Naive B cell (primary cell): ENCODE results near the gene SEMA3C. TPM values are rescaled to one million over a fixed set of nuclear protein-coding genes. Genes with fewer than 3 reads are reported as not detected.

Source experiments
- ATAC-seq, 2 donors: fragments of 150-1000 bp; cut with Tn5 transposase; 2 replicates each; pipeline ENCODE4 v1.10.0; 2021; ENCODE audit warnings: low read depth in 2 of 2, mild to moderate bottlenecking in 2 of 2, moderate library complexity in 2 of 2
- DNase-seq: peaks from one replicate; pipeline ENCODE4 v3.0.0; 2022
- H3K27ac Mint-ChIP-seq, 6 donors: one replicate each; pipeline ENCODE4 v1.8.0; 2020 to 2022; ENCODE audit warnings: mild to moderate bottlenecking in 6 of 6, mixed read lengths in 6 of 6, moderate library complexity in 5 of 6, inconsistent platforms in 2 of 6
- H3K27me3 Mint-ChIP-seq, 3 donors: one replicate each; pipeline ENCODE4 v1.8.0; 2021 to 2022; ENCODE audit warnings: mixed read lengths in 3 of 3, mild to moderate bottlenecking in 1 of 3
- H3K36me3 Mint-ChIP-seq, 2 donors: one replicate each; pipeline ENCODE4 v1.8.0; 2020 to 2022; ENCODE audit warnings: mixed read lengths in 2 of 2, inconsistent platforms in 1 of 2, mild to moderate bottlenecking in 1 of 2
- H3K4me1 Mint-ChIP-seq, 3 donors: one replicate each; pipeline ENCODE4 v1.8.0; 2020 to 2022; ENCODE audit warnings: mixed read lengths in 3 of 3, inconsistent platforms in 1 of 3, mild to moderate bottlenecking in 1 of 3, moderate library complexity in 1 of 3
- H3K4me3 Mint-ChIP-seq, 8 donors: one replicate each; pipeline ENCODE4 v1.8.0; 2020 to 2022; ENCODE audit warnings: mild to moderate bottlenecking in 8 of 8, mixed read lengths in 8 of 8, moderate library complexity in 8 of 8, inconsistent platforms in 2 of 8
- H3K9me3 Mint-ChIP-seq, 7 donors: one replicate each; pipeline ENCODE4 v1.8.0; 2020 to 2022; ENCODE audit warnings: mixed read lengths in 7 of 7, mild to moderate bottlenecking in 5 of 7, inconsistent platforms in 2 of 7, moderate library complexity in 1 of 7
- polyA plus RNA-seq, 6 donors: library from polyadenylated mRNA; unstranded; fragments of 300-500 nt; fragmentation: Illumina TruSeq; gene quantifications; one replicate each; pipeline ENCODE4 v1.2.3, GENCODE V29; 2021; ENCODE audit warnings: low read depth in 6 of 6

Gene SEMA3C
- polyA plus RNA-seq, result not detected

- Mint-ChIP-seq H3K27ac (peak within 1 kb of the TSS in 1 of 6 donors; percentile 45), H3K27me3 (peaks cover 21 to 53% (median 36%) of the 10 kb centered on the region in 3 donors), H3K4me3 (peak within 1 kb of the TSS in 5 of 8 donors; percentile 40 to 51 (median 48))
Observed at GRCh38 chr7:80918909-80919721, at the start of gene SEMA3C. Gene SEMA3C (minus strand): TSS chr7:80919051. CDS start chr7:80916781, 2,270 bp downstream.

GRCh38 chr7:80968606-80969005, 49.8 kb upstream of the SEMA3C start:
- H3K36me3 Mint-ChIP-seq, result no peaks in the 10 kb centered on the region
- no peak overlapping the region for H3K4me3 Mint-ChIP-seq
- no peak for DNase-seq
- H3K27ac Mint-ChIP-seq, result no peak overlapping the region
- H3K4me1 Mint-ChIP-seq, result no peaks in the 10 kb centered on the region
- ATAC-seq, result no peak
- peaks cover 0 to 6% (median 3%) of the 10 kb centered on the region in 7 donors for H3K9me3 Mint-ChIP-seq
- no peaks in the 10 kb centered on the region for H3K27me3 Mint-ChIP-seq

More at GRCh38 chr7:80918909-80919721, at the start of gene SEMA3C:
- ATAC-seq, result peak in 1 of 2 donors; percentile 25
- DNase-seq, result no peak
- H3K4me1 Mint-ChIP-seq, result peaks cover 0 to 12% (median 5%) of the 10 kb centered on the region in 3 donors
- H3K36me3 Mint-ChIP-seq, result no peaks in the 10 kb centered on the region
- H3K9me3 Mint-ChIP-seq, result peaks cover 0 to 3% (median 0%) of the 10 kb centered on the region in 7 donors

- no peak for ATAC-seq
- Mint-ChIP-seq H3K4me3 (no peak overlapping the region), H3K36me3 (no peaks in the 10 kb centered on the region), H3K27ac (no peak overlapping the region), H3K4me1 (no peaks in the 10 kb centered on the region), H3K27me3 (no peaks in the 10 kb centered on the region), H3K9me3 (peaks cover 0 to 9% (median 3%) of the 10 kb centered on the region in 7 donors)
- no peak for DNase-seq
Observed at GRCh38 chr7:80967917-80968297, 49.1 kb upstream of the SEMA3C start.

GRCh38 chr7:80967071-80967916, 48.4 kb upstream of the SEMA3C start:
- Mint-ChIP-seq H3K4me1 (no peaks in the 10 kb centered on the region), H3K27ac (no peak overlapping the region), H3K27me3 (no peaks in the 10 kb centered on the region), H3K9me3 (peaks cover 0 to 9% (median 3%) of the 10 kb centered on the region in 7 donors), H3K36me3 (no peaks in the 10 kb centered on the region), H3K4me3 (no peak overlapping the region)
- ATAC-seq (no peak), DNase-seq (no peak)

- no peaks in the 10 kb centered on the region for H3K36me3 Mint-ChIP-seq
- ATAC-seq (no peak), DNase-seq (no peak)
- H3K27ac Mint-ChIP-seq, result no peak overlapping the region
- no peaks in the 10 kb centered on the region for H3K27me3 Mint-ChIP-seq
- H3K9me3 Mint-ChIP-seq, result peaks cover 0 to 6% (median 3%) of the 10 kb centered on the region in 7 donors
- H3K4me1 Mint-ChIP-seq, result no peaks in the 10 kb centered on the region
- H3K4me3 Mint-ChIP-seq, result no peak overlapping the region
Observed at GRCh38 chr7:80960244-80960795, 41.5 kb upstream of the SEMA3C start.

GRCh38 chr7:80957226-80957777, 38.5 kb upstream of the SEMA3C start:
- Mint-ChIP-seq H3K9me3 (peaks cover 0 to 6% (median 0%) of the 10 kb centered on the region in 7 donors), H3K27ac (no peak overlapping the region), H3K27me3 (no peaks in the 10 kb centered on the region), H3K4me1 (no peaks in the 10 kb centered on the region), H3K36me3 (no peaks in the 10 kb centered on the region), H3K4me3 (no peak overlapping the region)
- ATAC-seq (no peak), DNase-seq (no peak)

- no peaks in the 10 kb centered on the region for H3K36me3 Mint-ChIP-seq
- ATAC-seq, result no peak
- no peaks in the 10 kb centered on the region for H3K4me1 Mint-ChIP-seq
- H3K4me3 Mint-ChIP-seq, result no peak overlapping the region
- peaks cover 0 to 3% (median 0%) of the 10 kb centered on the region in 7 donors for H3K9me3 Mint-ChIP-seq
- H3K27ac Mint-ChIP-seq, result no peak overlapping the region
- no peaks in the 10 kb centered on the region for H3K27me3 Mint-ChIP-seq
- no peak for DNase-seq
Observed at GRCh38 chr7:80954191-80954590, 35.3 kb upstream of the SEMA3C start.

- H3K27me3 Mint-ChIP-seq, result no peaks in the 10 kb centered on the region
- DNase-seq (no peak), ATAC-seq (no peak)
- no peaks in the 10 kb centered on the region for H3K36me3 Mint-ChIP-seq
- H3K4me1 Mint-ChIP-seq, result no peaks in the 10 kb centered on the region
- H3K9me3 Mint-ChIP-seq, result peaks cover 0 to 2% (median 0%) of the 10 kb centered on the region in 7 donors
- H3K4me3 Mint-ChIP-seq, result no peak overlapping the region
- no peak overlapping the region for H3K27ac Mint-ChIP-seq
Observed at GRCh38 chr7:80950550-80950967, 31.7 kb upstream of the SEMA3C start.

- Mint-ChIP-seq H3K36me3 (no peaks in the 10 kb centered on the region), H3K4me1 (no peaks in the 10 kb centered on the region), H3K9me3 (peaks cover 0 to 2% (median 0%) of the 10 kb centered on the region in 7 donors), H3K27me3 (no peaks in the 10 kb centered on the region), H3K27ac (no peak overlapping the region), H3K4me3 (no peak overlapping the region)
- no peak for DNase-seq
- ATAC-seq, result no peak
Observed at GRCh38 chr7:80949449-80949848, 30.6 kb upstream of the SEMA3C start.

GRCh38 chr7:80946858-80947257, 28.0 kb upstream of the SEMA3C start:
- ATAC-seq, result no peak
- no peak for DNase-seq

GRCh38 chr7:80945976-80946375, 27.1 kb upstream of the SEMA3C start:
- H3K27me3 Mint-ChIP-seq, result no peaks in the 10 kb centered on the region
- DNase-seq (no peak), ATAC-seq (no peak)
- peaks cover 0 to 4% (median 0%) of the 10 kb centered on the region in 7 donors for H3K9me3 Mint-ChIP-seq
- H3K4me1 Mint-ChIP-seq, result no peaks in the 10 kb centered on the region
- H3K36me3 Mint-ChIP-seq, result no peaks in the 10 kb centered on the region
- no peak overlapping the region for H3K27ac Mint-ChIP-seq
- no peak overlapping the region for H3K4me3 Mint-ChIP-seq

More at GRCh38 chr7:80946858-80947257, 28.0 kb upstream of the SEMA3C start:
- no peaks in the 10 kb centered on the region for H3K27me3 Mint-ChIP-seq
- no peak overlapping the region for H3K27ac Mint-ChIP-seq
- H3K9me3 Mint-ChIP-seq, result peaks cover 0 to 4% (median 0%) of the 10 kb centered on the region in 7 donors
- no peak overlapping the region for H3K4me3 Mint-ChIP-seq
- H3K4me1 Mint-ChIP-seq, result no peaks in the 10 kb centered on the region
- no peaks in the 10 kb centered on the region for H3K36me3 Mint-ChIP-seq

GRCh38 chr7:80943342-80943741, 24.5 kb upstream of the SEMA3C start:
- H3K36me3 Mint-ChIP-seq, result no peaks in the 10 kb centered on the region
- no peak overlapping the region for H3K27ac Mint-ChIP-seq
- DNase-seq, result no peak
- H3K9me3 Mint-ChIP-seq, result peaks cover 0 to 7% (median 0%) of the 10 kb centered on the region in 7 donors
- no peak for ATAC-seq
- no peaks in the 10 kb centered on the region for H3K4me1 Mint-ChIP-seq
- H3K27me3 Mint-ChIP-seq, result no peaks in the 10 kb centered on the region
- no peak overlapping the region for H3K4me3 Mint-ChIP-seq
